GF-D8 (cell line): ENCODE results near the gene ERO1B.
"Not testable (repeated sequence)": the region's sequence is repeated elsewhere in the genome, so short reads cannot be mapped to it uniquely, and the experiment has no call there.

Experiments used
- DNase-seq: peaks from one replicate; lab custom pipeline; 2025; lab: John Stamatoyannopoulos, UW

ERO1B gene

DNA sequence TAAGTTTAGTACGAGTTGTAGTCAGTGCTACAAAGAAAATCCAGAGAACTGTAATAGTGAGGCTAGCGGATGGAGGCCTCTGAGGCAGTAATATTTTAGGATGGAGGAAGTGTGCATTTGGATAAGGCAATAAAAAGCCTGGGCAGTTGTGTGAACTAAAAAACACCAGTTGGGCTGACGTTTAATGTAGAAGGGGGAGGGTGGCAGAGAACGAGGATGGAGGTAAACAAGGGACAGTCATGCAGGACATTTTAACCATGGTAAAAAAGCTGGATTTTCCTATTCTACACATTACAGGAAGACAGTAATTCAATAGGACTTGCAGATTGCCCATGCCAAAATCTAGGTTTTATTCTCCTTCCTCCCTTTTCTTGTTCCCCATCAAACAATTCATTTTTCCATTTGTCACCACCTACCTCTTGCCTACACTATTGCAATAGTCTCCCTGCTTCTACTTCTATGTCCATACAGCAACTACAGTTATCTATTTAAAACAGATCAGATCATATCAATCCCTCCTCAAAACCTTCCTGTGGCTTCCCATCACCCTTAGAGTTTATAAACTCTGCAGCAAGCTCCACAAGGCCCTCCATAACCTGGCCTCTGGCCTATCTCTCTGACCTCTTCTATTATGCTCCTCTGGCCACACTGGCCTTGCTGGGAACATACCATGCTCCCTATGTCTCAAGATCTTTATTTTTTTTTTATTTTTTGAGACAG is 27.7 kb downstream of the ERO1B start:
- no peak for DNase-seq

DNA sequence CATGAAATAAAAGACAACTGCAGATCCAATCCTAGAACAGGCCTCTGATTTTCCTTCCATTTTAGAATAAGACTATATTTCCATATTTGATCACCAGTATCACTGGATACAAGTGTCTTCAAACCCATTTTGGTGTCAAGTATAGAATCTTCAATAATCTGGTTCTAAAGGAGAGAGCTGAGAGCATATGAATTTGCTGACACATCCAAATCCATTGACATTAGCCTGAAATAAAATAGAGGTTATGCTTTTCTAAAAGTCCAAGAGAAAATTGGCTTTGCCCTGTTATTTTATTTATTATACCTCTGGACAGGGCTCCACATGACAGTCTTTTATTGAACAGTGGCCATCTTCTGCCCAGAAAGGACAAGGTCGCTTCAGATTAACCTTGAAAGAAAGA is 28.6 kb downstream of the ERO1B start:
- no peak for DNase-seq

DNA sequence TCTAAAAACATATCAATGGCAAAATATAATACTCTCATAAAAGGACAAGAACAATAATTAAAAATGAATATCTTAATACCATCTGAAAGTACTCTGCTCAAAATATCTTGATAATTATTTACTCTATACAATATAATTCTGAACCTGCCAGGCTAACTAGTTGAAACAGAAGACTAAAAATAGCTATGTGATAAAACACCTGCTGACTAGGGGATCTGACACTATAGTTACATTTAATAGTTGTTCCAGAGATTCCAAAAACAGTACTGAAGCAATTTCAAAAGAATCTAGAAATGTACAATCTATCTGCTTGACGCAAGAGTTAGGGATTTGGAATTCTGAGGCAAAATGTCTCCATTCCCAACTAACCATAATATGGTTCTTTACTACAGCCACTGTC is 30.2 kb downstream of the ERO1B start:
- DNase-seq = no peak

DNA sequence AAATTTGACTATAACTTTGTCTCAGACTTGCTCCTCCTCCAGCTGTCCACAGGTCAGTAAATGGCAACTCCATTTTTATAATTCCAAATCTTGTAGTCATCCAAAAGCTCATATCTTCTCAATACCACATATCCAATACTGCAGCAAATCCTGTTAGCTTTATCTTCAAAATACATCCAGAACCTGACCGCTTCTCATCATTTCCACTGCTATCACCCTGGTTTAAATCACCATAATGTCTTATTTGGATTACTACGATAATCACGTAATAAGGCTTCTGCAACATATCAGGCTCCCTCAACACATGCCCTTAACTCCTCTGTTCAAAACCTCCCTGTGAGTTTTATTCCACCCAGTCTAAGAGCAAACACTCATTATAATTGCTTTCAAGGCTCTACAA is 34.5 kb downstream of the ERO1B start:
- DNase-seq = no peak

DNA sequence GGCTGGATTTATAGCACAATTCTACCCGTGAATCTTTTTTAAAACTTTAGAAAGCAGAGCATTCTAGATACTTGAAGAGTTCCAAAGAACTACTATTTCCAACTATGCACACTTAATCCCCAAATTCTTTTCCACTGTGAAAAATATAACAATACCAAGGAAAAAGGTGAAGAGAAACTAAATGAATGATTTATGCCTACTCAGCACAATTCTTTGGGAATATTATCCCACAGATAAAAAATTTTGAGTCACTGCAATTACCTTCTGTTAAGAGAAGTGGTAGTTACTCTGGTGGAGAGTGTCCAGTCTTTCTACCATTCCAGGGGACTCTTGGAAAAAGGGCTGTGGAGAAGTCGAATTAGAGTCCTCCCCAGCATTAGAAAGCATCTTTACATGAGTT is 39.2 kb downstream of the ERO1B start:
- DNase-seq = no peak

DNA sequence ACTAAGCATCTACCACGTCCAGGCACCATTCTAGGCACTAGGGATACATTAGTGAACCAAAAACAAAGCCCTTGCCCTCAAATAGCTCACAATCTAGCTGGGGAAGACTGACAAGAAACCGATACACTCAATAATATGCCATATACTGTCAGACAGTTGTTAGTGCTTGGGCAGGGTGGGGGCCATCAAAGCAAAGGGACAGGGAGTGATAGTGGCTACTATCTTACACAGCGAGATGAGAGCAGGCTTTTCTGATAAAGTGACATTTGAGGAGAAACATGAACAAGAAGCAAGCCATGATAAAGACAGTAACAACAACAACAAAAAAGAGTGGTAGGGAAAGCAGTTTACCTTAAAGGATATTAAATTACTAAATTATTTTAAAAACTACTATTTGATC is 41.1 kb downstream of the ERO1B start:
- DNase-seq = no peak

DNA sequence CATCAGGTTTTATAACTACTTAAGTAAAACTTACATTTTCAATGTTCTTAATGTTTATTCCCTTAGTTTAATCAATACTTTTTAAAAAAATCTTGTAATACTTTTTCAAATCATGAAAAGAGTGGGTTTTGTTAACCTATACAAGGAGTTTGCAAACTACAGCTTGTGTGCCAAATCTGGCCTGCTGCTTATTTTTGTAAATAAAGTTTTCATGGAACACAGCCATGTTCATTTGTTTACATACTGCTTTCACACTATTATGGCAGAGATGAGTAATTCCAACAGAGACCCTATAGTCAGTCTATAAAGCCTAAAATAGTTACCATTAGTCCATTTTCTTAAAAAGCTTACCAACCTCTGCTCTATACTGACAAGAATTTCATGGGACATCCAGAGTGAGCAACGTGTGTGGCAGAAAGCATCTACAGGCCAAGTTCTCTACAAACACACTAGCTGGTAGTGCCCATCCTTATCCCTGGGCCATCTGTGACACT is 42.6 kb downstream of the ERO1B start:
- DNase-seq = no peak

DNA sequence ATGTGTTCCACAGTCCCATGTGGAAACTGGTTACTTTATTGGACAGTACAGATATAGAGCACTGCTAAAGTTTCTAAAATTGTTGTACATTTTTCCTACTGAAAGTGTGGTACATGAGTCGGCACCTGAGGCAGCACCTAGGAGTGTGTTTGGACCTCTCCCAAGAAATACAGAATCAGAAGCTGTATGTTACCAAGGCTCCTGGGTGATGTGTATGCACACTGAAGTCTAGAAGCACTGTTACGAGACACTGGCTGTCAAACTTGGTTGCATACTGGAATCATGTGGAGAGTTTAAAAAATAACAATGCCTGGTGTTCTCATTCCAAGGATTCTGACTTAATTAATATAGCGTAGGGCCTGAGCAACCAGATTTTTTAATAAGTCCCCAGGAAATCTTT is 46.6 kb downstream of the ERO1B start:
- DNase-seq = no peak

DNA sequence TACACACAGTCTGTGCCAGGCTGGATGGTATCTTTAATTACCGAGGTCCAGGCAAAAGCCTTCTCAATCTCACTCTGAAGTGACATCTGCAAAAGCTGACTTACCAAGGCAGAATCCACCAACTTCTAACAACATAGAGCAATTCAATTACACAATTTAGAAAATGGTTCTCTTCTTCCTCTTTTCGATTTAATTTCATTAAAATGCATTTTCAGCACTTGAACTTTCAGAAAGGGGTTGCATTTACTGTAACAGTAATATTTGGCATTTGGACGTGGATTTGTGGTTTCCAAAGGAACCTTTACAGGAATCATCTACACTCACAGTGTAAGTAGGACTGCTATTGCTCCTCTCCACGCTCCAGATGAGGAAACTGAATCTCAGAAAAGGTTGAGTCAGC is 53.3 kb downstream of the ERO1B start:
- peak; percentile 6 for DNase-seq

DNA sequence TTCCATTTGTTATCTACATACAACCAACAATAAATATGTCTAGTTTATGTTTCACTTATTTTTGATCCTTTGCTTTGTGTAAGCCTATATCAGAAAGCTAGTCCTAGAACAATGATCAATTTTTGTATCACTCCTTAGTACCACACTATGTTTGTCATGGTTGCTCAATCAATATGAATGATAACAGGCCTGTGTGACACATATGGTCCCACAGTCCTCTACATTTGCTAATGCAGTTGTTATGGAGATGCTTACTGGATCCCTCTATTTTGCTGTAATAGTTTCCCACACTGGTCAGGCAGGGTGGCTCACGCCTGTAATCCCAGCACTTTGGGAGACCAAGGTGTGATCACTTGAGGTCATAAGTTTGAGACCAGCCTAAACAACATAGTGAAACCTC is 59.1 kb downstream of the ERO1B start:
- no peak for DNase-seq

DNA sequence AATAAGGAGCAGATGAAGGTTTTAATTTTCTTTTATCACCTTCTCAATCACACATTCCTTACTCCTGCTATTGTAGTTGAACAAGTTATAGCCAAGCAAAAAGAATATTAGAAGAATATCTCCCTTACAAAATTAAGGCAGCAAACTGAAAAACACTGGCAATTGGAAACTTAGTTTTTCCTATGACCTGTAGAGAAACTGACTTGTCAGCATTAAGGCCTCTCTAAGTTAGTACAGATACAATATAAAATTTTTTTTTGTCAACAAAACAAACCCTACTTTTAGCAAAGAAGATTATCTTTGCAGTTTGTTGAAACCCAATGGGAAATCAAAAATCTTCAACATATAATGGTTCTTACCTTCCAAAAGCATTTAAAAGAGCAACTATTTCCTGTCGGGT is 61.3 kb downstream of the ERO1B start:
- no peak for DNase-seq

DNA sequence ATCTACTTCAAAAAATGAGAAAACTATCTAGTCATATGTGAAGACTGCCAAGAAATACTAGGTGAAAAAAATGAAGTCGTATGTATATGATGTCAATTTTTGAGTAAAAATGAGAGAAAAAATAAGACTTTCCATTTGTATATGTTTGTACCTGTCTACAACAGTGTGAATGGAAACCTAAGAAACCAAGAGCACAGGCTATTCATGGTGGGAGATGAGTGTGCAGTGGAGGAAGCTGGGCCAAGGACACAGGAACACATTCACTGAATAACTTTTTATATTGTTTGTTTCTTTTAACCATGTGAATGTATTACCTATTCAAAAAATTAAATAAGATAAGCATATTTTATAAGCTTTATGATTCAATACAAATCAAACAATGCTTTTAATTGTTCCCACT is 67.0 kb downstream of the ERO1B start:
- DNase-seq = no peak

DNA sequence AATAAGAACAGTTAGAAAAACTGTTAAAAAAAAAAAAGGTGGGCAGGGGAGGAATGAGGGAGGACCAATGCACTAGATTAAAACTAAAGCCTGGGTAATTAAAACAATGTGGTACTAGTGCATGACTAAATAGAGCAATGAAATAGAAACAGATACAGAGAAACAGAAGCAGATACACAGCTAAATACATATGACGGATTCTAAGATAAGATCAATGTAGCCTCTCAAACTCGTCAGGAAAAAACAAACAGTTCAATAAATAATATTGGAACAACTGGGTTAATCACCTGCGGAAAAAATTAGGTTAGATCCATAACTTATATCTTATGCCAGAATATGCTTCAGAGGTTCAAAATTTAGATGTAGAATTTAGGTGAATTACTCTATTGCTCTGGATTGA is 68.2 kb downstream of the ERO1B start:
- no peak for DNase-seq

DNA sequence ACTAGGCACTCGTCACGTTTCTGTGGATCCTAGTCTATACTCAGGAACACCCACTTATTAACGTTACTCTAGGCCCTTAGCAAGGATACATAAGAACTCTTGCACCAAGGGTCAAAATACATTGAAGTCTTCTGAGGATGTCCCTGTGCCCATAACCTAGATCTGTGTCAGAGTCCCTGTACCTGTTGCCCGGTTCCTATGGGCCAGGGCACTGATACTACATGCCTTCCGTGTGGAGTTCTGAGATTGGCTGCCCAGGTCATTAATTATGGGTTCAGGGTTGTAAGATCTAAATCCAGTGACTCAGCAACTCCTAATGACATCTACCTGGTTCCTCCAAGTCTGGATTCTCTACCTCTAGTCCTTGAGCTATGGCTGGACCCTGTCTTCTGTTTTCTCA is 69.9 kb downstream of the ERO1B start:
- DNase-seq = no peak

DNA sequence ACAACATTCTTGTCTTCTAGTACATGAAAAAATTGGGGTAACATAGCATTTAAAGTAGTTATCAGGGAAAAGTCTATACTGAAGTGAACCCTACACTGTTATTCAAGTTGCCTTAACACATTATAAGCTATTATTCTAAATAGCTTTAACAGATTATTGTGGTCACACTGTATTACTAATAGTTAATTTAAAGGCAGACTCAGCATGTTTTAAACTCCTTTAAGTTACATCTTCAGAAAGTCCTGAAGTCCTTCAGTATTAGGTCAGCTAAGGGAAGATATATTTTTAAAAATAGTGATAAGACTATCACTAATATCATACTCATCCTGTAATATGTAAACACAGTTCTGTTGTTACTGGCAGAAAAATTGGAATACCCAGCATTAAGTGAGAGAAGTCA is 72.0 kb downstream of the ERO1B start:
- no peak for DNase-seq

DNA sequence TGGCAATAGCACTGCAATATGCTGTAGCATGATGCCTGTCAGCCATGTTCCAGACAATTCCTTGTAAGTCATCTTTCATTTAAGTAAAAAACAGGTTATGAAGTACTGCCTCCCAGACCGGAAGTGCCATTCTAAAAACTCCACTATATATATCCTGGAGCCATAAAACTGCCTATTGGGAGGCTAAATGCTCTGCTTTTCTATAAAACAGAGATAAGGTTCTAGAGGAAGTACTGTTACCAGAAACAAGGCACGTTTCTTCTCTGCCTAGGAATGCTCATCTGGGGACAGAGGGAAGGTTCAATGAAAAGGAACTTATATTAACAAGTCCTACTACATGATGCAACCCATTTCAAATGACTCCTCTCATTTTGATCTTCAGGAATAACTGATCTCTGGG is 72.6 kb downstream of the ERO1B start:
- no peak for DNase-seq

DNA sequence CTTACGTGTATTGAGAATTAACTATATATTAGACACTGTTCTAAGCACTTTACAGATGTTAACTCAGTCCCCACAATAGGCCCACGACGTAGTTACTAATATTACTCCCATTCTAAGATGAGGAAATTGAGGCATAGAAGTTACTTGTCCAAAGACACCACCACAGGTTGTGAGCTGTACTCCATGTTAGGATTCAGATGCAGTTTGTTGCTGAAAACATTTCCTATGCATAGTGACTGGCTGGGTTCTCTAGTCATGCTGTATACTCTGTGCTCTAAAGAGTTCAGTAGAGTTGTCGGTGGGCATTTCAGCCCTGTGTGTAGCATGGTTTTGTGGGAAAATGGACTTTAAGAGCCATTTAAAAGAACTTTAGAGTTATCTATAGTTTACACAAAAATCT is 74.2 kb downstream of the ERO1B start:
- no peak for DNase-seq

DNA sequence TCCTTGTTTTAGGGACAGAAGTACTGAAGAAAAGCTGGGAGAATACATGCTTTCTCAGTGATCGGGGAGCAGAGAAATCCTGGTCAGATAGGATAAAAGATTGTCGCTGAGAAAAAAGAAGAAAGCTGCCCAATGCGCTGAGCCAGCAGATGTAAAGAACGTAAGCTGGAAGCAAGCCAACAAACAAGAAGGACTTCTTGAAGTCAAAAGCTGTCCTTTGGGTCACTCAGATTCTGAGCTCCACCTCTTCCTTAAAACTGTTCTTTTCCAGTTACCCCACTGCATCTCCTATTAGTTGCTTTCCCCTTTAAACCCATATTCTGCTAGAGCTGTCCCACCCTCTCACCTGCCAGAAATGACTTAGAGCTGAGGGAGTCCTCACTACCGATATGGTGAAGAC is 74.6 kb downstream of the ERO1B start:
- no peak for DNase-seq

DNA sequence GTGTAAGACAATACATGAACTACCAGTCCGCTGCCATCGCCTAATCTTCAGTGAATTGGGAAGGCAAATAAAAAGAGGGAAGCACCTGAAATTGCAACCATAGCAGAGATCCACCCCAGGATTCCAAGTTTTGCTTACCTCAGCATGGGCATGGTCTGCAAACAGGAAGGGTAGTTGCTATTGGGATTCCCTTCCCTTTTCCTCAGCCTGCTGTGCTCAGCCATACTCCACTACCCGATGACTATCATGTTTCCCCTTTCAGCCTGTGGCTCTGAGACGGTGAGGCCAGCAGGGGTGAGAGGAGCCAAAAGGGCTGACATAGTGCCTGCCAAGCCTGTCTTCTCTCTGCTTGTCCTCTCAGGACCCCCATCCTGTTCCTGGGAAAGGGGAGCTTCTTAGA is 75.2 kb downstream of the ERO1B start:
- no peak for DNase-seq

DNA sequence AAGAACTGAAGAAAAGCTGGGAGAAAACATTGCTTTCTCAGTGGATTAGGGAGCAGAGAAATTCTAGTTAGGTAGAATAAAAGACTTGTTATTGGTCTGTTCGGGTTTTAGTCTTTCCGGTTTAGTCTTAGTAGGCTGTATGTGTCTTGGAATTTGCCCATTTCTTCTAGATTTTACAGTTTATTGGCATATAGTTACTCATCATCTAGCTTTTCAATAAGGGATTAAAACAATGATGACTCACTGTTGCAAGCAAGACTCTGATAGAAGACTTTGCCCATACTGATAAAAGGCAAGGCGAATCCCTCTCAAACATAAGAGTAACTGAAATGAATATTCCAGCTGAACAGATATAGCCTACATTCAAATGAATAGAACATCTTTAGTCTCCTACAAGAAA is 77.1 kb downstream of the ERO1B start:
- no peak for DNase-seq

DNA sequence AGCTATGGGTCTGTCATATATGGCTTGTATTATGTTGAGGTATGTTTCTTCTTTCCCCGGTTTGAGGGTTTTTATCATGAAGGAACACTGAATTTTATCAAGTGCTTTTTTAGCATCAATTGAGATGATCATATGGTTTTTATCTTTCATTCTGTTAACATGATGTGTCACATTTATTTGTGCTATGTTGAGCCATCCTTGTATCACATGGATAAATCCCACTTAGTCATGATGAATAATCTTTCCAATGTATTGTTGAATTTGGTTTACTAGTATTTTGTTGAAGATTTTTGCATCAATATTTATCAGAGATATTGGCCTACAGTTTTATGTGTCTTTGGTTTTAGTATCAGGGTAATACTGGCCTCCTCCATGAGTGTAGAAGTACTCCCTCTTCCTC is 77.7 kb downstream of the ERO1B start:
- no peak for DNase-seq

DNA sequence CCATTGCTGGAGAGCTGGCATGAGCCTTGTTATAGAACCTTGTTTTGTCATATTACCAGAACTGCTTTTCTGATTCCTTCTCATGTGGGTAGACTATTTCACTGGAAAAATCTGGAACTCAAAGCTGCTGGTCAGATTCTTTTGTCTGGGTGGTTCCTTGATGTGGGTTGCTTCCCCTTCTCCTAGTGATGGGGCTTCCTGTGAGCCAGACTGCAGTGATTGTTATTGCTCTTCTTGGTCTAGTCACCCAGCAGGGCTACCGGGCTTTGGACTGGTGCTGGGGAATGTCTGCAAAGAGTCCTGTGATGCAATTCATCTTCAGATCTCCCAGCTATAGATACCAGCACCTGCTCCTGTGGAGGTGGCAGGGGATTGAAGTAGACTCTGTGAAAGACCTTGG is 80.0 kb downstream of the ERO1B start:
- DNase-seq = no peak

DNA sequence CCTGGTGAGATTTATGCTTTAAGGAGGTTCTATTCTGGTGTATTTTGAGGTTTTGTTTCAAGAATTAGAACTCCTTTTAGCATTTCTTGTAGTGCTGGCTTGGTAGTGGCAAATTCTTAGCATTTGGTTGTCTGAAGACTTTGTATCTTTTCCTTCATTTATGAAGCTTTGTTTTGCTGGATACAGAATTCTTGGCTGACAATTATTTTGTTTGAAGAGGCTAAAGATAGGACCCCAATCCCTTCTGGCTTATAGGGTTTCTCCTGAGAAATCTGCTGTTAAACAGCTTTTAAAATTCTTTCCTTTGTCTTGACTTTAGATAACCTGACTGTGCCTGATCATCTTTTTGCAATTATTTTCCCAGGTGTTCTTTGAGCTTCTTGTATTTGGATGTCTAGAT is 80.8 kb downstream of the ERO1B start:
- no peak for DNase-seq

DNA sequence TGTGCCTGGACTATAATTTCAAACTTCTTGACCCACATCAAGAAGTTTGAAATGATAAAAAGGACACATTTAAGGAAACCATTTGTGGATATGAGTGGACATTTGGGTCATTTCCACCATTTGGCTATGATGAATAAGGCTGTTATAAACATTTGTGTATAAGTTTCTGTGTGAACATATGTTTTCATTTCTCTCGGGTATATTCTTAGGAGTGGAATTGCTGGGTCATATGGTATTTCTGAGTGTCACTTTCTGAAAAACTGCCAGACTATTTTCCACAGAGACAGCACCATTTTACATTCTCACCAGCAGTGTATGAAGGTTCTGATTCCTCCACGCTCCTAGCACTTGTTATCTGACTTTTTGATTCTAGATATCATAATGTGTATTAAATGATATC is 88.6 kb downstream of the ERO1B start:
- DNase-seq = no peak

DNA sequence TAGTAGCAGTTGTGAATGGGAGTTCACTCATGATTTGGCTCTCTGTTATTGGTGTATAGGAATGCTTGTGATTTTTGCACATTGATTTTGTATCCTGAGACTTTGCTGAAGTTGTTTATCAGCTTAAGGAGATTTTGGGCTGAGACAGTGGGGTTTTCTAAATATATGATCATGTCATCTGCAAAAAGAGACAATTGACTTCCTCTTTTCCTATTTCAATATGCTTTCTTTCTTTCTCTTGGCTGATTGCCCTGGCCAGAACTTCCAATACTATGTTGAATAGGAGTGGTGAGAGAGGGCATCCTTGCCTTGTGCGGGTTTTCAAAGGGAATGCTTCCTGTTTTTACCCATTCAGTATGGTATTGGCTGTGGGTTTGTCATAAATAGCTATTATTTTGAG is 93.7 kb downstream of the ERO1B start:
- not testable (repeated sequence) for DNase-seq
